Right hindlimb (tissue), 1 donor: Measurements from ENCODE around the gene CYP2A7.
"Not testable (repeated sequence)": the region's sequence is repeated elsewhere in the genome, so short reads cannot be mapped to it uniquely, and the experiment has no call there.

Source experiments
- DNase-seq: peaks from one replicate; pipeline ENCODE4 v3.0.0-alpha.2; 2018

Gene CYP2A7

GRCh38 chr19:40838477-40838876 is 43.6 kb downstream of the CYP2A7 start:
- DNase-seq, result not testable (repeated sequence)

GRCh38 chr19:40836754-40837429 is 45.1 kb downstream of the CYP2A7 start:
- DNase-seq, result no peak

DNA sequence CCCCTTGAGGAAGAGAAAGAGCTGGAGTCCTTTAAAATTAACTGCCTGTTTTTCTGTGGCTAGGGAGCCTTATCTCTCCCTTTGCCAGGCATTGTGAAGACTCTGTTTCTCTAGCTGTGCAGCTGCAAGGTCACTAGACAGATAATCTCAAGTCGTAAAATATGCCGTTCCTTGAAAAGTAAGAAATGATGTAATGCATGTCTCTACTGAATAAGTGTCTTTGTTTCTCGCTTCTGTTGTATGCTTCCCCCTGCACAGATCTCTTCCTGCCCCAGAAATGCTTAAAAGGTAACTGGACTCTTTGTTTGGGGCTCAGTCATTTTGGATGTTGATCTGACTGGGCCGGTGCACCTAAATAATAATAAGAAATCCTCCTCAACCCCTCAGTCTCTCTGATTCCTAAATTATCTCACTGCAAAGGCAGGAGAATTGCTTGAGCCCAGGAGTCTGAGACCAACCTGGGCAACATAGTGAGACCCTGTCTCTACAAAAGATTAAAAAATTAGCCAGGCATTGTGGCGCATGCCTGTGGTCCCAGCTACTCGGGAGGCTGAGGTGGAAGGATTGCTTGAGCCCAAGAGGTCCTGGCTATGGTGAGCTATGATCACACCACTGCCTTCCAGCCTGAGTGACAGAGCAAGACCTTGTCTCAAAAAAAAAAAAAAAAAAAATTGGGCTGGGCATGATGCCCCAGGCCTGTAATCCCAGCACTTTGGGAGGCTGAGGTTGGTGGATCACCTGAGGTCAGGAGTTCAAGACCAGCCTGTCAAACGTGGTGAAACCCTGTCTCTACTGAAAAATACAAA is 48.1 kb downstream of the CYP2A7 start:
- DNase-seq, result not testable (repeated sequence)

- not testable (repeated sequence) for DNase-seq
These were observed 49.6 kb downstream of the CYP2A7 start for GRCh38 chr19:40832431-40832790.

GRCh38 chr19:40831502-40832430 is 50.3 kb downstream of the CYP2A7 start:
- DNase-seq, result no peak

GRCh38 chr19:40830741-40831140 is 51.3 kb downstream of the CYP2A7 start:
- DNase-seq, result not testable (repeated sequence)

GRCh38 chr19:40829205-40829604 is 52.8 kb downstream of the CYP2A7 start:
- no peak for DNase-seq

DNA sequence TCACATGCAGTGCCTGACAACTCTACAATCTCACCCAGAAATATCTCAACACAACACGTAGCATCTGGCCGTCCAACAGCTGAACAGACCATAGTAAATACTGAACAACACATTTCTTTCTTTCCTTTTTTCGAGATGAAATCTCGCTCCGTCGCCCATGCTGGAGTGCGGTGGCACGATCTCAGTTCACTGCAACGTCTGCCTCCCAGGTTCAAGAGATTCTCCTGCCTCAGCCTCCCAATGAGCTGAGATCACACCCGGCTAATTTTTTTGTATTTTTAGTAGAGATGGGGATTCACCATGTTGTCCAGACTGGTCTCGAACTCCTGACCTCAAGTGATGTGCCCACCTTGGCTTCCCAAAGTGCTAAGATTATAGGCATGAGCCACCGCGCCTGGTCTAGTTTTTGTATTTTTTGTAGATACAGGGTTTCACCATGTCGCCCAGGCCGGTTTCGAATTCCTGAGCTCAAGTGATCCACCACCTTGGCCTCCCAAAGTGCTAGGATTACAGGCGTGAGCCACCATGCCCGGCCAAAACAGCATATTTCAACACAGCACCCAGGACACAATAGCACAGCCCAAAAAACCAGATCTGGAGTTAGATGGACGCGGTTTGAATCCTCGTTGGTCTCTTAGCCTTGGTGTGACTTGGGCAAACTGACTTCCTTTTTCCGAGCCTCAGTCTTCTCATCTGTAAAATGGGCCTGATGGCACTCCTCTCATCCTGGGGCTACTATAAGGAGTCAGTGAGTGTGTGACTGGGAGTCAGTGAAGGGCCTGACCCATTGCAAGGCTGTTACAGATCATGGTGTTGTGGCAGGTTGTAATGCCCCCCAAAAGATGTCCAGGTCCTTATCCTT is 54.4 kb downstream of the CYP2A7 start:
- no peak for DNase-seq

DNA sequence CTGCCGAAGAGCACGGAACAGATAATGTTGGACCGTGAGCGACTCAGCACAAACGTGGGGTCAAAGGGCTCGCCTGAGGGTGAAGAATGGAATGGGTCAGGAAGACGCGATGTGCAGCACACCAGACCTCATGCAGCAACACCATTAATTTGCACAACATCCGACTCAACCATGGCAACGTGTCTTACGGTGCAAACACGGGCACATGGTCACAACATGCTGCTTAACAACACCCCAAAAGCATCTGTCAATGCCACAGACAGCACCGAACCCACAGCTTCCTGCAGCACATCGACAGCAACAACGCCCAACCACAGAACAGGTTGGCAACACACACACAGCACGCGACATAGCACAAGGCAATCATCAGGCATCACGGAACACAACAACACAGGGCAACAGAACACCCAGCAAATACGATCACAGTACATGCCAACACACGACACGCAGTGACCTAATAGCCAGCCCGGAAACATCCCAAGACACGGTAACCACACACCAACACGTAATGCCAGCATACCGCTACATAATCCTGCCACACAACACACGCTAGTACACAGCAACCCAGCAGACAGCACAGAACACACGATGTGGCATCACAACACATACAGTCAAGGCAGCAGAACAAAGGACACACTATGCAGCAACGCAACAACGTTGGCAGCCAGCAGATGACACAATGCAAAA is 55.2 kb downstream of the CYP2A7 start:
- not testable (repeated sequence) for DNase-seq

- DNase-seq, result not testable (repeated sequence)
These were observed 55.7 kb downstream of the CYP2A7 start for GRCh38 chr19:40826312-40826698.

DNA sequence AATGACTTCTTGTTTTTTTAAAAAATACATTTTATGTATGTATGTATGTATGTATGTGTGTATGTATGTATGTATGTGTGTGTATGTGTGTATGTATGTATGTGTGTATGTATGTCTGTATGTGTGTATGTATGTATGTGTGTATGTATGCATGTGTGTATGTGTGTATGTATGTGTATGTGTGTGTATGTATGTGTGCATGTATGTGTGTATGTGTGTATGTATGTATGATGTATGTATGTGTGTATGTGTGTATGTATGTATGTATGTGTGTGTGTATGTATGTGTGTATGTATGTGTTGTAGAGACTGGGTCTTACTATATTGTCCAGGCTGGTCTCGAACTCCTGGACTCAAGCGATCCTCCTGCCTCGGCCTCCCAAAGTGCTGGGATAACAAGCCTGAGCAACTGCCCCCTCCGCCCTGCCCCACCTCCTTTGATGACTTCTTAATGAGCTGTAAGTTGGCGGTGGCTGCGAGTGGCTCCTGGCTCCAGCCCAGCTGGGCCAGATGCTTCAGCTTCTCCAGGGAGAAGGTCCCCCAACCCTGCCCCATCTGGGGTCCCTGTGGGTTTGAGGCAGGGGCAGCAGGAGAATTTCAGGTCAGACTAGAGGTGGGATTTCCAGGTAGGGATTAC is 56.5 kb downstream of the CYP2A7 start:
- DNase-seq, result not testable (repeated sequence)
